Renal cortex interstitium (tissue), 11 donors: ENCODE measurements around the gene SMPX. TPM values are rescaled to one million over a fixed set of nuclear protein-coding genes. Genes with fewer than 3 reads are reported as not detected.
A peak's percentile ranks its signal among the peaks of the same experiment; 100 is the strongest.

Experiments used
- DNase-seq, 11 donors: peaks; one replicate each; pipeline ENCODE4 v3.0.0-alpha.2; 2013; ENCODE audit warnings: low read depth in 9 of 11, low spot score in 4 of 11; ENCODE audit errors: extremely low read depth in 1 of 11
- polyA plus RNA-seq, 3 donors: library from polyadenylated mRNA; unstranded; fragments of 120-200 nt; gene quantifications; one replicate each; pipeline ENCODE4 v1.2.1, GENCODE V29; 2013; ENCODE audit not compliant: insufficient read length in 3 of 3

SMPX gene
- polyA plus RNA-seq, 3 donors: 0.44 to 0.55 TPM; not detected in 1

DNA sequence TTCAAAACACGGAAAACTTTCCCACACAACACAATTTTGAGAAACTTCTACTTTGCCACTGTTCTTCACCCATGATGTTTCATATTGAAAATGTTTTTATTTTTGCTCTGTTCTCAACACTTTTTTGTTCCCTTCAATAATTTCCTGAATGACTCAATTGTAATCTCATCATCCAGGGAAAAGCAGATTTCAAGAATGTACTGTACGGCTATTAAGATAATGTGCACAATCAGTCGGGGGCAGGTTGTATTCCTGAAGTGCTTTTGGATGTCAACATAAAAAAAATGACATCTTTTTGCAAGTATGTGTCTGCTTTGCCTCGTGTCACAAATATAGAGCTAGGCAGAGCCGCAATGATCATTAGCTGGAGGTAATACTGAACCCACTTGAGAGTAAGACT lies 9.7 kb downstream of the SMPX start:
- DNase-seq: no peak

DNA sequence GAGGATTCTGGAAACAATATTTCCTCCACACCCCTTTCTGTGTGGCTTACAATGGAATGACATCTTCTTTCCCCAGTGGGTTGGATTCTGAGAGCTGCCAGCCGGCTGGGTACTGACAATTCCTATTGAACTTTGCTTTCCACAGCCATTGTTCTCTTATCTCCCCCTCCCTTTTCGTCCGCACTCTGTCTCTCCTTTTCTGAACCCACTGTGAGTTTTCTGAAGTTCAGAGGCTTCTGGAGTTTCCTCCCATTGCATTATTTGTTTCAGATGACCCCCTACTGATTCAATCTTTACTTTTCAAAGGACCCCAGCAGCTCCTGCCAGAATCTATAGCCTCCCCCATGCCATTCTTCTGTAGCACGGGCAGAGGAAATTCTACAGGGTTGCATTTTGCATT lies 10.4 kb downstream of the SMPX start:
- DNase-seq: no peak

DNA sequence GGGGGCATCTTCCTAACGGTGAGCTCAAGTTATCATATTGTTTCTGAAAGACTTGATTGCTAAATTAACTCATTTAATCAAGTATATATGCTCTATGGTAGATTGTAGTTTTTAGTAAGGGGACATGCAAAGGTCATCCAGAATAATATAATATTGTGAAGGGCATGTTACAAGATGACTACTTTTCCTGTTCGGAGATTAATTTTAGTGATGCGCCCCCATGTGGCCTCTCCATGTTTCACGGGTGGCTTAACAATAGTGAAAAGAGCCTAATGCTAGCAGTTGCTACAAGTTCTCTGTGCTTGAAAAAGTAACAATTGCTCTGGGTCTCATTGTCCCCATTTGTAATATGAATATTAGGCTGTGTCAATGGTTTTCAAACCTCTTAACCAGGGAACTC lies 12.2 kb downstream of the SMPX start:
- no peak for DNase-seq

DNA sequence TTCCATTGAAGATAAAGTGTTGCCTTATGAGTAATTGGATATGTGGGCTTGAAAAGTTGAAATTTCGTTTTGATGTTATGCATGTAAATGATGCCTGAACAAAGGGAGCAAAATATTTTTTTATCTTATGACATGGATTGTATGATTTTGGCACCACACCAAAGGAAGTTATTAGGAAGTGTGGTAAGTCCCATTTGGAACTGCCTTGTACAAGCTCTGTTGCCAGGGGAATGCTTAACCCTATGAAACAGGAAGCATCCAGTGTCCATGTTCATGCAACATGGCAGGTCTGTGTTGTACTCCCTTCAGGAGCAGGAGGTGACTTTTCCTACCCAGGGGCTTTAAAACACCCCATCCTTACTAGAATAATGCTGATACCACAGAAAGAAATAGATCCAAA lies 13.2 kb downstream of the SMPX start:
- DNase-seq: no peak

DNA sequence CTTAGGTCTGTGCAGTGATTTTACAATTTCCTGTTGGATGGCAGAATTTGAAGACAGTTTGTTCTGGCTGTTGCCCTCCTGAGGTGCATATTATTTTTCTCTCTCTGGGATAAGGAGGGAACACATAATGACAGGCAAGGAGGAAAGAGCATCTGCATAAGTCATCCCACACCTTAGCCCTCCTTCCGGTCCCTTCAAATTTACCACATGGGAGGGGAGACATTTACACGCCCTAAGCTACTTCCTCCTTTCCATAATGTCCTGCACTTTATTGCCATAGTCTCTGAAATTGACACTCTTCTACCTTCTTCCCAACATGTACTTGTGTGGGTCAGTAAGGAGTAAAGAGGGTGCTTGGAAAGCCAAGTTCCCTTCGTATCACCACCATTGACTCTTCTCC lies 13.9 kb downstream of the SMPX start:
- DNase-seq: no peak

DNA sequence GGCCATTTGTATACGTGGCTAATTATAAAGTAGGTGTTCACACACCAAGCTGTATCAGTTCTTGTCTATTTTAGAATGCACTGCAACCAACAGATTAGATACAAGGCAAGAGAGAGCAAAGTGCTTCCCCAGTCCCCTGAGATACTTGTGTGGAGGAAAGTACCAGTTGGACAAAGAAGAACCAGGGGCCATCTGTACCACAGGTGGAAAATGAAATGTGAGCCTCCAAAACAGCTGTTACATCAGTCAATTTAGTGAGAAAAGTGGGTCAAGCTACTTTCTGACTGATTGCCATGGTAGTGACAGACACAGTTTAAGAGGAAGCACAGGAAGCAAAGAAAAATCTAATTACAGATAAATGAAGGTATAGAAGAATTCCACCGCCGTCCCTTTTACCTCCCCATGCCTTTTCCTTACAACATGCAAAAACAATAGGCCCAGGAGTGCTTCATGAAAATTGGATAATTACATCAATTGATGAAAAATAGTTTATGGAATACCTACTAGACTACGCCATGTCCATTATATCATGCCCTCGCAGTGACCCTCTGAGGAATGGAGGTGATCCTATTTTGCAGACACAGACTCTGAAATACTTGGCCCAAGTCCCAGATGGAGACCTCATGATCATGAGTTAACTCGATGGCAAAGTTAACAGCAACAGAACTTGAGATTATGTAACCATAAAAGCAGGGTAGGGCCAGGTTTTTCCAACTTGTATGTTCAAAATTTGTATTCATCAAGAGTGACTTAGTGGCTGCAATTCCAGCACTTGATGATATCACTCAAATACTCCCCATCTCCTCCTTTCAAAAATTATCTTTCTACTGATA lies 15.8 kb downstream of the SMPX start:
- no peak for DNase-seq

DNA sequence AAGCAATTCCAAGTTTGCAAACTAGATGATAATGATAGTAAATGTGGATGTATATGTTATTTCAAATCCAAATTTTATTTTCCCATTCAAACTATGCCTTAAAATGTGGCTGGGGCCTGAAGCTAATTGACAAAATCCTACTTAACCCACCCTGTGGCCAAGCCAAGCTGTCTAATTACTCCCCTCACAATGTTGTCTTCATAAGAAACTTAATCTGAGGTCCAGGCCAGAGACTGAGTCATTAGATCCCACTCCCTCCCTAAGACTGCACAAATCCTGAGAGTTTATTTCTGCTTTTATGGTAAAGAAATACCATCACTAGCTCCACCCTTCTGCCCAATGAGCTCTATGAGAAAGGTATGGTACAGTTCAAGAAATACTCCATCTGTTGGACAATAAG lies 16.6 kb downstream of the SMPX start:
- DNase-seq: no peak

DNA sequence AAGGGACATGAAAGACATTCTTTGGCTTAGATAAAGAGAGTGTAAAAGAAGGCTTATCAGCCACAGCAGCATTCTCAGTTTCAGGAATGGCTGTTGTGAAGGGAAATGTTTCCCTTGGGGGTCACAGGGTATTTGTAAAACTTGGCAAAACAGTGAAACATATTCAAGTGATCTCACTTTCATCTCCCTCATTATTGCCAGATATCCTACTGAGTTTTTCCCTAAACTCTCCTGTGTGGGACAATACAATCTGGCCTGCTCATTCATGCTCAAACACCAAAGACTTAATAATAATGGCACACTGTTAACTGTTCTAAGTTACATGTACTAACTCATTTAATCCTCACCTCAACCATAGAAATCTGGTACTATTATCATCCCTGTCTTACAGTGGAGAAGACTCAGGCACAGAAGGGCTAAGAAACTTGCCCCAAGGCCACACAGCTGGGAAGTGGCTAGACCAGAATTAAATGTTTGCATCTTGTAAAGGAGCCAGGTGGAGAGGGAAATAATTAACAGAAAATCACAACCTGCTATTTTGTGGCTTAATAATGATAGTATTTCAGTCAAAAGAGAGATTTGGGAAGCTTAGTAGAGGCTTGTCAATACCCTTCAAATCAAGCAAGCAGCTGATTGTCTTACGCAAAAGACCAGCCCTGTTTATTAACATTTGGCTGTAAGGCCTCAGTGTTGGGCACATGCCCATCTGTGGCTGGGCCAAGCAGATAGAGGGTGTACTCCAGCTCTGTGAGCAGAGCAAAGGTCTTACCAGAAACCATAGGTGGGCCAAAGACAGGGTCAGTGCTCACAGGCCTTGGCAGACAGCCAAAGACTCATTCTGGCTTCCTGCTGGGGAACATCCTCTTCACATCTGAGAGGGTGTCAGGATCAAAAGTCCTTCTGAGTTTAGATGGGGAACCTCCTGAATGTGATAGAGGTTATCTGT lies 17.3 kb downstream of the SMPX start:
- no peak for DNase-seq

DNA sequence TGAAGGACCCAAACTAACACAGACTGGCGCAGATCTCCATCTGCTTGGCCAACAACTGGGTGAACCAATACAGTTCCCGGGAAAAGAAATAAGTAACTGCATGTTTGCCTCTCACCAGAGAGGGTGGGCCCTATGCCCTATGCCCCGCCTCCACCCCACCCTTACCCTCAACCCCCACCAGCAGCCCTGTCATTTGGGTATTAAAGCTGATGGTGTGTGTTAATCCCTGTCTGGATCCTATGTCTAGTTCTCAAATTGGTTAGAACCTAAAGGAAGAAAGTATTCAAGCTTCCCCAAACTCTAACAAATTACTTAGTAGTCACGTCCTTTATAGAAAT lies 19.0 kb downstream of the SMPX start:
- no peak for DNase-seq

DNA sequence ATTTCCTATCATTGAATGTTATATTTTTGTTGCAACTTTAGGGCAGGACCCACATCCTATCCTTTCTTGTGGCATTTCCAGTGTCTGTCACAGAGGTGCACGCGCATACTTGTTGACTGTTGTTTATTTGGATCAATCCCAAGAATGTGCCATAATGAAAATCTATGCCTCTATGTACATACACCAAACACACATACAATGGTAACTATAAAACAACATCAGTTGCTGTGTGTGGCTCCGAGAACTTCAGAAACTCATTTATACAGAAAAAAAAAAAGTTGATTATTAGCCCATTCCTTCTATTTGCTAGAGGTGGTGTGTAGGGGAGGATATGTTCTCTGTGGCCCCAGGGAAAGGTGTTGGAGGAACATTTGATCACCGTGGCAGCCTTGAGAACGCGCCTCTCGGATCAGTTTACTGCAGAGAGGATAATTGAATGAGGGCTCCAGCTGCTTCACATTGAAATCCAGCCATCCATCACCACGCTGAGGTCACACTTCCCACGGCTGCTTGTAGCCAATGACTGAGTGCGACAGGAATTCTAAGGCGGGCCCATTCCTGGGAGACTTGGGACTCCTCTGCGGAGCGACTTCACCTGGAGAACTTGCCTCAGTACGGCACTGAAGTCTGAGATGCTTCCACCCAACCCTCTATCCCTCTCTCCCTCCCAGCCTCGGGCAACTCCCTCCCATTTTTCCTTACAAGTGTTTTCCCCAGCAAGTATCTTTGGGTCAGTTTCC lies 19.5 kb downstream of the SMPX start:
- peak in 8 of 11 donors; percentile 26 to 53 (median 34) for DNase-seq

DNA sequence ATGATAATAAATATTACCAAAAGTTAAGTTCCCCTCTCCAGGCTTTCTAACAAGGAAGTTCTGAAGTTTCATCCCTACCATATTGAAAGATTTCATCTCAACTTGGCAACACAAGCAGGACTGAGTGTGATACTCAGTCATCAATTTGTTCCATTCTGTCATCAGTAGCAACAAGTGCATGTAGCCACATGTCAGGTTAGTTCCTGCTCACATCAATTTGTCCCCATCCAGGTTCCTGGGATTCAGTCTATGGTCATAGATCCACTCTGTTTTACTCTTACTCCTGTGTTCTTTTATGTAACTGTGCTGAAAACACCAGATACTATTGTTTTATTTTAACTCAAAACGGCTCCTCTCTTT lies 22.2 kb downstream of the SMPX start:
- no peak for DNase-seq

DNA sequence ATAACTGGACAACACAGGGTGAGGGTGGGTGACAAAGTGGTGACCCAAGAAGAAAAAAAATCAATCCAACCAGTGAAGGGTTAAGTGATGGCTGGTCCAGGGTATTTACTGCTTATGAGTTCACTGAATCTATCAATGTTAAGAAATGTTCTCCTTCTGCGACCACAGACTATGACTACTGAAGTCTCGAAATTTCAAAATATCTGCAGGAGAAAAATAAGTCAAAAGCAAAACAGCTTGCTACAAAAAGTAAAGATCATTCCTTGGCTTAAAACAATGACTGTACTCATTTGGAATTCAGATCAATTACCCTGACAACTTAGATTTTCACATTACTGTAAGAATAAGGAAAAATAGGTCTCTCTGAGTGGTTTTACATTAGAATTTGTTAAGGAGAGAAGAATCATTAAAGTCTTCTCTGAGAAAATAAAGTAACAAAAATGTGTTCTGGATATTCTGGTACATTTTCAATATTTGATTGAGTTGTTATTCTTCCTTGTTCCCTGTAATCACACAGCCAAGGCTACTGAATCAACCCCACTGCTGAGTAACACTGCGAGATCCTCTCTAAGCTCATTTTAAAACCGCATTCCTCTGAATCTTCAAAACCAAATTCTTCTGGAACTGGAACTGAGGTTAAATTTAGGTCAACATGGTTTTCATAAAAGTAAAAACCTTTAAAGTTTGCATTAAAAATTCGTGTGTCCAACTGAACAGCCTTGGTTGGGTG lies 22.7 kb downstream of the SMPX start:
- no peak for DNase-seq

DNA sequence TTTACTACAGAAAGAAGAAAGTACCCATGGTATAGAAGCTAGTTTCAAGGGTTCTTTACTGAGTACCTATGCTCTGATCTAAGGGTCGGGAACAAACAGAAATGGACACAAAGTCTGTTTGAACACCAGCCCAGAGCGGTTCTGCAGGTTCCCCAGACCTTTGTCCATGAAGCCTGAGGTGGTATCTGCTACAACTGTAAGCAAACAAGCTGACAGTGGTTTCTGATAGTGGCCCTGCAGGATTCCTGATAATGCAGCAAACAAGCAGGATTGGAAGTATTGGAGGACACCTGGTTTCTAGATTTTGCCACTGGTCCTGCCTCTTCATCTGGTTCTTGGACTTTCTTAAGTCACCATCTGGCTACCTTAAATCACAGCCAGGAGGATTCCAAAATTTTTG lies 23.7 kb downstream of the SMPX start:
- no peak for DNase-seq

DNA sequence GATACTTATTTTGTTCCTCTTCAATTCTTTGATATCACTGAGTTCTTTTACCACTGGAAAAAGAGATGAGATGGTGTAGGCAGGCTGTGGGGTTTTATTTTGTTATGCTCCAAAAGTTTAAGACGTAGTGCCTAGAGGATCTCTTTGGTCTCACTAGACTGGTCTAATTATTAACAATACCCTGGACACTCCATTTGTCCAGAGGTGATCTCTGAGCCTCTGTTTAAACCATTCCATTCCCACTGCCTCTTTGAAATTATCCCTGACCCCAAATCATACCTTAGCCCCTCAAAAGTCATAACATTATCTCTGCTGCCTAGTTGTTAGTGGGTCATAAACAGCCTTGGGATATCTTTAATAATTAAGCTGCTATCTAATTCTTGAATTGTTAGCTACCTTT lies 24.2 kb downstream of the SMPX start:
- DNase-seq: no peak

DNA sequence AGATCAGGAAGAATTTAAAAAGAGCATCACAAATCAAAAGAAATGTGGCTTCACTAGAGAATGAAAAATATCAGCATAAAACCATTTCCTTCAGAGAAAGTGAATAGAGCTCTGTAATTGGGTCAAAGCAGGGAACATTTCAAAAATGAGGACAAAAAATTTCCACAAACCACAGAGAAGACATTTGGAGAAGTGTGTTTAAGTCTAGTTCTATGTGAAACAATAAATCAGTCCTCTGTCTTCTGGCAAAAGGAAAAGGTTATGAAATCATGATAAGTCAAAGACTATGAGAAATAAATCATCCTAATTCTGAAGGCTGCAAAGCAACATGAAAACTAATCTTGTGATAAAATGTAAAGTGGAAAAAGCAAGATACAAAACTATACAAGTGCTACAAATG lies 27.9 kb downstream of the SMPX start:
- no peak for DNase-seq

DNA sequence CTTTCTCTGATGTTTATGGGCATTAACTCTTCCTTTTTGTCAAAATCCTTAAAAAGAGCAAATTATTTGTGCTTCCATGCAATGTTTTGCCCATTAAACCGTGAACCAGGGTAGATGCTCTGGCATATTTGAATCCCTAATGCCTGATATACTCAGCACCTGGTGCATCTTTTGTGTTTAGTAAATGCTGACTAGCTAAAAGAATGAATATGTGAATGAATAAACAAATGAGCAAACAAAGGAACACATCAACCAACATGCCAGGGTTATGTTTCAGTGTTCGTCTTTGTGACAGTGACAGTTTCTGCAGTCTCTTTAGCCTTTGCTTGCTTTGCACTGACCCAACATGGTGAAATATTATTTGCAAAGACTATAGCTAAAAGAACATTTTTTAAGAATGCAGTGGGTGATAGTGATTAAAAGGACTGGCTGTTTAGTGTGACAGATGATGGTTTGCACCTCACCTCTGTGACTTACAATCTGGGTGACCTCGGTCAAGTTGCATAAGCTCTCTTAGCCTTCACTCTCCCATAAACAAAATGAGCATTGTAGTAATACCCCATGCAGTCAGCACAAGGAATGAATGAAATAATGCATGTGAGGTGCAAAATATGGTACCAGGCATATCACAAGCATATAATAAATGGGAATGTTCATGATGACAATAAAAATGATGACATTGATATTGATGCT lies 29.5 kb downstream of the SMPX start:
- no peak for DNase-seq

DNA sequence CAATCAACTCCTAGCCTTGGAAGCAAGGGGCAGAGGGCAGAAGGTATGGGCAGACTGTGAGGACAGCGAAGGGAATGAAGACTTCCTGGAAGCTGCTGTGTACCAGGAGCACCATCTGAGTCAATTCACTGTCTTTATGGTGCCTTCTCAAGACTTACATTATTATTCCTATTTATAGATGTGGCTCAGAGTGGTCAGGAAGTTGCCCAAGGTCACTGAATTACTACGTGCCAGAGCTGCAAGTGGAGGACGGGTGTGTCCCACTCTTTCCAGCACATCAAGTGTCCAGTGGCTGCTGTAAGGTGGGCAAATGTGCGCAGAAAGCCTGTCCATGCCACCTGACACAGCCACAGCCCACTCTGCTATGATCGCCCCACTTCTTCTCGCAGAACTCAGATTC lies 32.0 kb downstream of the SMPX start:
- no peak for DNase-seq

DNA sequence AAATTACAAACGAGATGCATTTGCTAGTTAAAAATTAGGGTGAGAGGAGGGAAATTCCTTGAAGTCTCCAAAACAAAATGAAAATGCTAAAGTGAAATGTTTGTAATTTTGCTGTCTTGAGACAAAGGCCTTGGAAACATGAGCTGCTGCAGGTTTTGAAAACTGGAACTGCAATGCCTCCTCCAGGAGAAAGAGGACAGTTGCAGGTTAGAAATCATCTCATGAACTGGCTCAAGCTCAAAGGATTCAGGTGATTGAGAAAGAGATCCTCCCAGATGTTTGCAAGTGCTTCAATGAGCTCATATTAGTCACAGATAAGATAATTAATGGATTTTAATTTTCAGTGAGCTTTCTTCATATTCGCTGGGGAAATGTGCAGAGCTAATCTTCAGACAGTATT lies 32.4 kb downstream of the SMPX start:
- no peak for DNase-seq

DNA sequence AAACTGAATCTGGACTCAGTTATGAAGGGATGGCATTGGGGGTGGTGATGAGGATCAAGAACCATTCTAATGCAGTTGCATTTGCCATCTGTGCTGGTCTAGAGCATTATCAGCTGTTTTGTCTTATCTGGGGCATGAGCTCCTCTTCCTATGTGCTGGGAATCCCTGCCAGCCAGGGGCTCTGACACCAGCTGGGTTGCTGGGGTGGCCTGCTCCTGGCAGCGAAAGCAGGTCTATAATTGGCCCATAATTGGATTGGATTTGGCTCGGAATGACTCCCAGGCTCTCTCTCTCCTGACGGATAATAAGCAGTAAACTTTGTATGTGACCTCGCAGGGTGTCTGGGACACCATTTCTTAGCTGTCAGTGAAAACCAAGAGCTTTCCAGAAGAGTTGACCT lies 34.1 kb downstream of the SMPX start:
- no peak for DNase-seq
